Activated CD4-positive, alpha-beta T cell treated with anti-CD3 and anti-CD28 coated beads, Interleukin-2, amount 10 ng/mL, durations not matched to agents 7 days and 5 days (primary cell): ENCODE data around the gene PDZD7. TPM values are rescaled to one million over a fixed set of nuclear protein-coding genes. Genes with fewer than 3 reads are reported as not detected.

ENCODE experiments used
- CTCF ChIA-PET: fragments of 350-600 bp; sonication (Branson Sonifier 250); formaldehyde crosslinking; loops from one replicate; lab custom pipeline; 2021; ENCODE audit warnings: antibody characterized with exemption; lab: Charles Lee
- POLR2A ChIA-PET: fragments of 350-600 bp; sonication (Branson Sonifier 250); formaldehyde crosslinking; loops from one replicate; lab custom pipeline; 2021; ENCODE audit warnings: antibody characterized with exemption; lab: Charles Lee
- DNase-seq: peaks from one replicate; pipeline ENCODE4 v3.0.0-alpha.2; 2020
- H3K27ac Mint-ChIP-seq: one replicate; pipeline ENCODE4 v1.8.0; 2021; ENCODE audit warnings: mild to moderate bottlenecking, moderate library complexity, mixed read lengths
- H3K27me3 Mint-ChIP-seq: one replicate; pipeline ENCODE4 v1.8.0; 2021; ENCODE audit warnings: mixed read lengths
- H3K36me3 Mint-ChIP-seq: one replicate; pipeline ENCODE4 v1.8.0; 2021; ENCODE audit warnings: low read depth, mixed read lengths
- H3K4me1 Mint-ChIP-seq: one replicate; pipeline ENCODE4 v1.8.0; 2021; ENCODE audit warnings: mixed read lengths
- H3K4me3 Mint-ChIP-seq: one replicate; pipeline ENCODE4 v1.8.0; 2021; ENCODE audit warnings: mild to moderate bottlenecking, moderate library complexity, mixed read lengths
- H3K9me3 Mint-ChIP-seq: one replicate; pipeline ENCODE4 v1.8.0; 2021; ENCODE audit warnings: mixed read lengths
- total RNA-seq, 2 experiments: library from RNA; stranded (reverse); gene quantifications; one replicate each; pipeline ENCODE4 v1.2.3, GENCODE V29; 2021

The PDZD7 gene
- total RNA-seq, result under 1 TPM; 0.65 to 0.74 TPM

GRCh38 chr10:101031128-101031795 is at the start of gene PDZD7, which contains the start of gene SFXN3:
TSS of gene PDZD7 (minus strand) at chr10:101031129. CDS start at chr10:101030219, 910 bp downstream.
TSS of gene SFXN3 (plus strand) at chr10:101031234. CDS start at chr10:101034695, 3,461 bp downstream.
- H3K27me3 Mint-ChIP-seq, result peaks cover 12% of the 10 kb centered on the region
- peaks cover 17% of the 10 kb centered on the region for H3K4me1 Mint-ChIP-seq
- H3K9me3 Mint-ChIP-seq, result no peaks in the 10 kb centered on the region
- POLR2A ChIA-PET, result interaction anchor here (0.5 kb wide), 1 partner anchor 49 kb away, joined by 3 read pairs; no protein-coding TSS in a partner anchor
- CTCF ChIA-PET, result interaction anchor here (0.7 to 8.0 kb wide), 12 partner anchors 8 to 468 kb away, joined by 3 to 104 read pairs (median 5); partner anchors contain the start of gene KAZALD1
- peaks cover 9% of the 10 kb centered on the region for H3K36me3 Mint-ChIP-seq
- peak within 1 kb of the TSS; percentile 88 for H3K27ac Mint-ChIP-seq
- peak; percentile 96 for DNase-seq
- peak within 1 kb of the TSS; percentile 76 for H3K4me3 Mint-ChIP-seq

- H3K27ac Mint-ChIP-seq, result no peak overlapping the region
- ChIA-PET POLR2A (no interaction called here), CTCF (interaction anchor here (0.7 to 2.1 kb wide), 4 partner anchors 9 to 29 kb away, joined by 3 to 6 read pairs (median 4); no protein-coding TSS in a partner anchor)
- DNase-seq, result no peak
- peaks cover 1% of the 10 kb centered on the region for H3K4me1 Mint-ChIP-seq
- no peak overlapping the region for H3K4me3 Mint-ChIP-seq
- peaks cover 38% of the 10 kb centered on the region for H3K27me3 Mint-ChIP-seq
- H3K36me3 Mint-ChIP-seq, result no peaks in the 10 kb centered on the region
- H3K9me3 Mint-ChIP-seq, result no peaks in the 10 kb centered on the region
Observed at GRCh38 chr10:101079874-101080273, 48.9 kb upstream of the PDZD7 start.

GRCh38 chr10:101076630-101077029 is 45.7 kb upstream of the PDZD7 start:
- CTCF ChIA-PET, result interaction anchor here (0.7 to 1.7 kb wide), 4 partner anchors 9 to 34 kb away, joined by 3 to 5 read pairs (median 4); no protein-coding TSS in a partner anchor
- DNase-seq, result no peak
- Mint-ChIP-seq H3K36me3 (no peaks in the 10 kb centered on the region), H3K4me1 (peaks cover 1% of the 10 kb centered on the region), H3K27ac (no peak overlapping the region), H3K27me3 (peaks cover 55% of the 10 kb centered on the region), H3K4me3 (no peak overlapping the region), H3K9me3 (no peaks in the 10 kb centered on the region)
- POLR2A ChIA-PET, result no interaction called here

GRCh38 chr10:101075775-101076174 is 44.8 kb upstream of the PDZD7 start:
- ChIA-PET POLR2A (interaction anchor here (0.6 kb wide), 1 partner anchor 53 kb away, joined by 3 read pairs; no protein-coding TSS in a partner anchor), CTCF (interaction anchor here (0.7 to 1.7 kb wide), 4 partner anchors 9 to 33 kb away, joined by 3 to 5 read pairs (median 4); no protein-coding TSS in a partner anchor)
- Mint-ChIP-seq H3K27me3 (peaks cover 53% of the 10 kb centered on the region), H3K36me3 (no peaks in the 10 kb centered on the region), H3K4me3 (no peak overlapping the region), H3K27ac (no peak overlapping the region), H3K9me3 (no peaks in the 10 kb centered on the region), H3K4me1 (peaks cover 1% of the 10 kb centered on the region)
- DNase-seq, result no peak

GRCh38 chr10:101073631-101074030 is 42.7 kb upstream of the PDZD7 start:
- peaks cover 48% of the 10 kb centered on the region for H3K27me3 Mint-ChIP-seq
- H3K4me3 Mint-ChIP-seq, result no peak overlapping the region
- H3K36me3 Mint-ChIP-seq, result no peaks in the 10 kb centered on the region
- no peak for DNase-seq
- ChIA-PET CTCF (interaction anchor here (0.5 to 1.2 kb wide), 4 partner anchors 22 to 186 kb away, joined by 3 to 4 read pairs (median 4); no protein-coding TSS in a partner anchor), POLR2A (no interaction called here)
- no peak overlapping the region for H3K27ac Mint-ChIP-seq
- H3K9me3 Mint-ChIP-seq, result no peaks in the 10 kb centered on the region
- H3K4me1 Mint-ChIP-seq, result peaks cover 1% of the 10 kb centered on the region

GRCh38 chr10:101072923-101073322 is 42.0 kb upstream of the PDZD7 start:
- H3K4me3 Mint-ChIP-seq, result no peak overlapping the region
- POLR2A ChIA-PET, result no interaction called here
- H3K27ac Mint-ChIP-seq, result no peak overlapping the region
- H3K27me3 Mint-ChIP-seq, result peaks cover 42% of the 10 kb centered on the region
- H3K4me1 Mint-ChIP-seq, result peaks cover 1% of the 10 kb centered on the region
- CTCF ChIA-PET, result no interaction called here
- no peak for DNase-seq
- H3K36me3 Mint-ChIP-seq, result no peaks in the 10 kb centered on the region
- H3K9me3 Mint-ChIP-seq, result no peaks in the 10 kb centered on the region

- ChIA-PET CTCF (interaction anchor here (1.0 to 1.3 kb wide), 3 partner anchors 13 to 53 kb away, joined by 3 read pairs; no protein-coding TSS in a partner anchor), POLR2A (no interaction called here)
- H3K27ac Mint-ChIP-seq, result no peak overlapping the region
- DNase-seq, result no peak
- peaks cover 51% of the 10 kb centered on the region for H3K27me3 Mint-ChIP-seq
- H3K4me1 Mint-ChIP-seq, result peaks cover 10% of the 10 kb centered on the region
- H3K36me3 Mint-ChIP-seq, result no peaks in the 10 kb centered on the region
- no peaks in the 10 kb centered on the region for H3K9me3 Mint-ChIP-seq
- no peak overlapping the region for H3K4me3 Mint-ChIP-seq
Observed at GRCh38 chr10:101071885-101072433, 41.0 kb upstream of the PDZD7 start.

GRCh38 chr10:101071267-101071884 is 40.4 kb upstream of the PDZD7 start:
- Mint-ChIP-seq H3K4me3 (no peak overlapping the region), H3K27me3 (peaks cover 53% of the 10 kb centered on the region), H3K27ac (no peak overlapping the region), H3K36me3 (no peaks in the 10 kb centered on the region), H3K9me3 (no peaks in the 10 kb centered on the region), H3K4me1 (peaks cover 14% of the 10 kb centered on the region)
- ChIA-PET POLR2A (no interaction called here), CTCF (interaction anchor here (1.0 to 1.4 kb wide), 4 partner anchors 12 to 71 kb away, joined by 3 read pairs; no protein-coding TSS in a partner anchor)
- DNase-seq, result no peak

GRCh38 chr10:101070098-101070497 is 39.2 kb upstream of the PDZD7 start:
- Mint-ChIP-seq H3K27ac (no peak overlapping the region), H3K36me3 (no peaks in the 10 kb centered on the region), H3K9me3 (no peaks in the 10 kb centered on the region), H3K27me3 (peaks cover 53% of the 10 kb centered on the region), H3K4me1 (peaks cover 20% of the 10 kb centered on the region), H3K4me3 (no peak overlapping the region)
- POLR2A ChIA-PET, result no interaction called here
- no peak for DNase-seq
- CTCF ChIA-PET, result interaction anchor here (1.4 to 4.6 kb wide), 2 partner anchors 17 to 72 kb away, joined by 3 to 35 read pairs; no protein-coding TSS in a partner anchor

GRCh38 chr10:101069441-101069840 is 38.5 kb upstream of the PDZD7 start:
- ChIA-PET CTCF (interaction anchor here (1.0 to 4.6 kb wide), 4 partner anchors 9 to 26 kb away, joined by 4 to 35 read pairs (median 7); no protein-coding TSS in a partner anchor), POLR2A (no interaction called here)
- DNase-seq, result no peak
- Mint-ChIP-seq H3K27ac (no peak overlapping the region), H3K9me3 (no peaks in the 10 kb centered on the region), H3K4me3 (no peak overlapping the region), H3K4me1 (peaks cover 20% of the 10 kb centered on the region), H3K36me3 (no peaks in the 10 kb centered on the region), H3K27me3 (peaks cover 55% of the 10 kb centered on the region)

GRCh38 chr10:101067356-101068083 is 36.6 kb upstream of the PDZD7 start:
- H3K27ac Mint-ChIP-seq, result no peak overlapping the region
- H3K27me3 Mint-ChIP-seq, result peaks cover 49% of the 10 kb centered on the region
- H3K4me1 Mint-ChIP-seq, result peaks cover 30% of the 10 kb centered on the region
- peak; percentile 83 for DNase-seq
- POLR2A ChIA-PET, result no interaction called here
- H3K4me3 Mint-ChIP-seq, result peak overlapping the region; percentile 76
- H3K36me3 Mint-ChIP-seq, result no peaks in the 10 kb centered on the region
- no peaks in the 10 kb centered on the region for H3K9me3 Mint-ChIP-seq
- CTCF ChIA-PET, result interaction anchor here (0.9 to 4.6 kb wide), 9 partner anchors 9 to 103 kb away, joined by 3 to 35 read pairs (median 4); no protein-coding TSS in a partner anchor

- Mint-ChIP-seq H3K36me3 (no peaks in the 10 kb centered on the region), H3K27ac (no peak overlapping the region), H3K9me3 (no peaks in the 10 kb centered on the region), H3K27me3 (peaks cover 51% of the 10 kb centered on the region), H3K4me3 (peak overlapping the region; percentile 76), H3K4me1 (peaks cover 36% of the 10 kb centered on the region)
- DNase-seq, result no peak
- POLR2A ChIA-PET, result no interaction called here
- CTCF ChIA-PET, result interaction anchor here (0.7 to 4.6 kb wide), 10 partner anchors 9 to 102 kb away, joined by 3 to 35 read pairs (median 4); no protein-coding TSS in a partner anchor
Observed at GRCh38 chr10:101066896-101067355, 36.0 kb upstream of the PDZD7 start.
